GM19351 (cell line): Measurements from ENCODE around the gene KRTAP10-8.
"Not testable (repeated sequence)": the region's sequence is repeated elsewhere in the genome, so short reads cannot be mapped to it uniquely, and the experiment has no call there.

ENCODE experiments used
- ATAC-seq: cut with Tn5 transposase; IDR thresholded peaks from one replicate; pipeline ENCODE4 v1.9.1; 2021; ENCODE audit warnings: mild to moderate bottlenecking, moderate library complexity; ENCODE audit not compliant: unreplicated experiment

Gene KRTAP10-8

GRCh38 chr21:44643741-44644310 is 31.9 kb downstream of the KRTAP10-8 start:
- ATAC-seq: no peak

DNA sequence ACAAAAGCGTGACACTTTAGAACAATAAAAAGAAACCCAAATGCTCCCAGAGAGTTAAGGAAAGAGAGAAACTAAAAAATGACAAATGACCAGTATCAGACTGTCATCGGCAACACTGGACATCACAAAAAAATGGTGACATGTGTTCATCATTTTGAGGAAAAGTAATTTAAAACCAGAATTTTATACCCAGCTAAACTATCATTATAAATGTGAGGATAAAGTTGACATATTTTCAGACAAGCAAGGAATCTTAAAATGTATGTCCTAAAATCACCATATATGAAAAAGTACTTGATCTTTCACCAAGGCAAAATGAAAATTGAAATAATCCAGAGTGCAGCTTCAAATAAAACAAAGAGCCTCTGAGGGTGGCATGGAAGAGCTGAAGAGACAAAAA is 33.0 kb downstream of the KRTAP10-8 start:
- ATAC-seq: no peak

GRCh38 chr21:44646366-44647221 is 34.7 kb downstream of the KRTAP10-8 start, which contains the start of gene KRTAP10-11:
Gene KRTAP10-11 (plus strand): TSS chr21:44646414. CDS start chr21:44646459, 45 bp downstream.
- not testable (repeated sequence) for ATAC-seq

DNA sequence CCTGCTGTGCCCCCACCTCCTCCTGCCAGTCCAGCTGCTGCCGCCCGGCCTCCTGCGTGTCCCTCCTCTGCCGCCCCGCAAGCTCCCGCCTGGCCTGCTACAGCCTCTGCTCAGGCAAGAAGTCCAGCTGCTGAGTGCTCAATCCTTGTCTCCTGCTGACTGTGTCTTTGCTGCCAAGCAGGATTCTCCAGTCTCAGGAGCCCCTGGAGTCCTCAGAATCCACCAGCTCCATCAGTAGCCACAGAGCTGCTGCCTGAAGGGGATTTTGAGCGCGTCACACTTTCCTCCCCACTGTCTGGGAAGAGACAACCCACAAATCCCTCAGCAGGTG is 35.3 kb downstream of the KRTAP10-8 start:
- no peak for ATAC-seq

GRCh38 chr21:44648557-44649311 is 36.9 kb downstream of the KRTAP10-8 start:
- ATAC-seq: no peak

GRCh38 chr21:44649521-44650100 is 37.7 kb downstream of the KRTAP10-8 start:
- no peak for ATAC-seq

- no peak for ATAC-seq
These were observed 38.5 kb downstream of the KRTAP10-8 start for GRCh38 chr21:44650265-44650972.

DNA sequence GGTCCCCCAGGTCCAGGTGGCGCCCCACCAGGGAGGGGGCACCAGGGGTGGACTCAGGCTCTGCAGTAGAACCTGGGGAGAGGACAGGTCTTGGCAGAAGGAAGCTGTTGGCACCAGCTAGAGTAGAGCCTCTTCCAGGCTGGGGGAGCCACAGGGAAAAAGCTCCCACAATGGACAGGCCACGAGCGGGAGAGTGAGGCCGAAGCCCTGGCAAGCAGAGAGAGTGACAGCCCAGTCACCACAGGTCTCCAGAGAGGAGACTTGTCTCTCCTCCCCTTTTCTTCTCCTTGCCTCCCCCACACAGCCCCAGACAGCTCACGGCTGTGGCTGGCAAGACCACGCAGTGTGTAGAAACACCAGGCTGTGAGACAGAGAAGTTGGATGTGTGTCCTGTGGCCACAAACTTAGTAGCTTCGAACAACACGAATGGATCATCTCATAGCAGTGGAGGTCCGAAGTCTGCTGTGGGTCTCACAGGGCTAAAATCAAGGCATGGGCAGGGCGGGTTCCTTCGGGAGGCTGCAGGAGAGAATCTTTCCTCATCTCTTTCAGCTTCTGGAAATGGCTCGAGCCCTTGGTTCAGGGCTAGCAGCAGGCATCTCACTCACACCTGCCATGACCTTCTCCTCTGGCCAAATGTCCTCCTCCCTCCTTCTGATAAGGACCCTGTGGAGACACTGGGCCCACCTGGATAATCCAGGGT is 39.2 kb downstream of the KRTAP10-8 start:
- no peak for ATAC-seq

GRCh38 chr21:44653123-44653522 is 41.2 kb downstream of the KRTAP10-8 start:
- ATAC-seq: no peak

GRCh38 chr21:44653656-44654575 is 42.0 kb downstream of the KRTAP10-8 start:
- ATAC-seq: no peak

GRCh38 chr21:44654576-44655175 is 42.8 kb downstream of the KRTAP10-8 start, which contains the start of gene KRTAP12-4:
Gene KRTAP12-4 (minus strand): TSS chr21:44654659. CDS start chr21:44654614, 45 bp downstream.
- ATAC-seq: no peak

- ATAC-seq: no peak
These were observed 45.0 kb downstream of the KRTAP10-8 start for GRCh38 chr21:44656868-44657267.

DNA sequence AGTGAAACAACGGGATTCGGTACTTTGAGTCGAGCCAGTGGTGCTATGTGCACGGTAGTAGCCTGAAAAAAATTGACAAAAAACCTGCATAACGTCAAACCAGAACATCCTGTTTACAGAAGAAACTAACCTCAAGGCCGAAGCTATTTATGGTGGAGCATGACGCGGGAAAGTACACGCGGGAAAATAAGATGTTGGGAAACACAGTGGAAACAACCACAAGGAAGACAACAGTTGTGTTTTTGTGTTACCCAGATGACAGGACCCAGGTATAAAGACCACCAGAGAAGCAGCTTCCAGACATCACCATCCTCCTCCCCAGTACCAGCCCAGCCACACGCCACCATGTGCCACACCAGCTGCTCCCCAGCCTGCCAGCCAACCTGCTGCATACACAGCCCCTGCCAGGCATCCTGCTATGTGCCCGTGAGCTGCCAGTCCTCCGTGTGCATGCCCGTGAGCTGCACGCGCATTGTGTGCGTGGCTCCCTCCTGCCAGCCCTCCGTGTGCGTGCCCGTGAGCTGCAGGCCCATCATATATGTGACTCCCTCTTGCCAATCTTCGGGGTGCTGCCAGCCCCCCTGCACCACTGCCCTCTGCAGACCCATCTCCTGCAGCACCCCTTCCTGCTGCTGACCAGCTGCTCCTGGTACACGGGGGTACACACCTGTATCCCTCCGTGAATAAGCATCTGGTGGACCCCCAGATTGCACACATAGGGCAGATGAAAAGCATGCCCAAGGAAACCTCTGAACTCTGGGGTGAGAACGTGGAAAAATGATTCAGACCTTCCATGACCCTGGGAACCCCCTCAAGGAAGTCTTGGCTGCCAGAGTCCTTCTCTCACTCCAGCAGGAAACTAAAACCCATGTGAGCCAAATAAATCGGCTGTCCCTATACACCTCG is 46.0 kb downstream of the KRTAP10-8 start, which contains the start of gene KRTAP12-3:
KRTAP12-3 (plus strand) TSS at position 298 of the 906 bp plus-strand sequence; CDS start at position 346, 48 bp downstream.
- ATAC-seq: no peak

DNA sequence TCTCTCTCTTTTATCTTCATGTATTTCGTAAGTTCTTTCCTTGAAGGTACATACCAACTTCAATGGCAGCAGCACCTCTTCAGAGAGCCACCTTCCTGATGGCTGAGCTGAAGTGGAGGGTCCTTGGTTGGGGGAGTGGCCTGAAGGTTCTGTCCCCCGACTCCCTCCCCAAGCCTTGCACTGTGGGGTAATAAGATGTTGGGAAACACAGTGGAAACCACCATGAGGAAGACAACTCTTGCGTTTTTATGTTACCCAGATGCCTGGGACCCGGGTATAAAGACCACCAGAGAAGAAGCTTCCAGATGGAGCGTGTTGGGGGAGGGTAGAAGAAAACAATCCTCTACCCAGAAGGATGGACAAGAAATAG is 46.6 kb downstream of the KRTAP10-8 start:
- ATAC-seq: no peak

- no peak for ATAC-seq
These were observed 47.2 kb downstream of the KRTAP10-8 start for GRCh38 chr21:44658913-44659595.

GRCh38 chr21:44661567-44661966 is 49.7 kb downstream of the KRTAP10-8 start:
- ATAC-seq: not testable (repeated sequence)
